ENCODE measurements around the gene HSD11B1.

The HSD11B1 gene

DNA sequence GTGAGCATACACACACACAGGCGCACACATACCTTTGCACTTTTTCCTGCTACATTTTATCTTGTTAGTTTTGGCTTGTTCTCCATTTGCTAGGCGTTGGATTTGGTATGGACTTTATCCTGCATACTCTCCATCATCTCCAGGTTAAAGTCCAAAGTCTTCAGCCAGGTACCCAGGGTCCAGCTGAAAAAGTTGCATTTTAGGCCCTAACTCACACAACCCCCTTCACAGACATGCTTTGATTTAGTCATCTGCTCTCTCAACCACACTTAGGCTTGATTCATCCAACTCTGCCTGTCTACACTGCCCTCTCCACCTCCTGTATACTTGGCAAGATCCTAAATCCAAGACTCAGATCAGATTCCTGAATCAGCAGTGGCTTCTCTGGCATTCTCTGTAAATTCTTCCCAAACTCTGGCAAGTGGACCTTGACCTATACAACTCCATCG is 41.7 kb upstream of the HSD11B1 start:
- no peak overlapping the region for H3K27ac ChIP-seq (ENCODE audit: insufficient read depth in 1 of 2, low read depth in 1 of 2, low read length in 2 of 2, poor library complexity in 1 of 2, severe bottlenecking in 2 of 2)
- no peak for DNase-seq
- CTCF ChIA-PET, result interaction anchor here (1.0 kb wide), 1 partner anchor 60 kb away, joined by 3 read pairs; no protein-coding TSS in a partner anchor

DNA sequence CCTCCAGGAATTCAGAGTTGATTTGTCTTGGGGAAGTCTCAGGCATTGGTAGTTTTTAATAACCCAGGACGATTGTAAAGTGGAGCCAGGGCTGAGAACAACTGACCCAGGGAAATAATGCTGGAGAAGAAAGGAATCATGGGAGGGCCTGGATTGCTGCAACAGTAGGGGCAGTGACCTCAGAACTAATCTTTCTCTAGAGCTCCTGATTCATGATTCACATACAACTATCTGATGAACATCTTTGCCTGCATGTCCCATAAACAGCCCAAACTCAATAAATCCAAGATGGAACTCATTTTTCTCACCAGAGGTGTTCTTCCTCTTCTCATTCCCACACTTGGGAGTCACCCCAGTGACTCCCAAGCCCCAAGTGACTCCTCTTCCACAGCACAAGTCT is 37.5 kb upstream of the HSD11B1 start:
- Histone ChIP-seq H3K36me3 (ENCODE audit: control insufficient read depth in 4 of 4, insufficient read depth in 4 of 4, low read length in 3 of 4) (no peaks in the 10 kb centered on the region), H3K9me3 (ENCODE audit: control extremely low read depth in 1 of 5, control insufficient read depth in 4 of 5, insufficient read depth in 2 of 5, low read depth in 1 of 5, low read length in 4 of 5) (peaks cover 0 to 5% (median 0%) of the 10 kb centered on the region in 5 experiments), H3K27ac (ENCODE audit: insufficient read depth in 1 of 2, low read depth in 1 of 2, low read length in 2 of 2, poor library complexity in 1 of 2, severe bottlenecking in 2 of 2) (no peak overlapping the region), H3K4me3 (ENCODE audit: control insufficient read depth in 1 of 7, extremely low read depth in 1 of 7, insufficient read depth in 4 of 7, low read depth in 2 of 7, low read length in 6 of 7) (no peak overlapping the region), H3K27me3 (replicated peaks in 2 of 5; ENCODE audit: control insufficient read depth in 4 of 5, insufficient read depth in 5 of 5, low read length in 4 of 5) (peaks cover 3 to 58% (median 30%) of the 10 kb centered on the region in 5 experiments), H3K4me1 (ENCODE audit: control extremely low read depth in 1 of 4, control insufficient read depth in 4 of 4, insufficient read depth in 4 of 4, low read length in 3 of 4) (peaks cover 0 to 4% (median 0%) of the 10 kb centered on the region in 4 experiments)
- ChIA-PET POLR2A (no interaction called here), CTCF (interaction anchor here (1.4 to 2.9 kb wide), 2 partner anchors 15 to 18 kb away, joined by 7 to 9 read pairs; partner anchors contain the start of gene LAMB3)
- WGBS (ENCODE audit: insufficient coverage), result 71% methylated on average over 1 of the region's 1 CpG
- DNase-seq, result no peak

More for the DNA sequence above, 41.7 kb upstream of the HSD11B1 start:
- WGBS (ENCODE audit: insufficient coverage), result 93% methylated on average over 3 of the region's 3 CpGs
- Histone ChIP-seq H3K4me3 (ENCODE audit: control insufficient read depth in 1 of 7, extremely low read depth in 1 of 7, insufficient read depth in 4 of 7, low read depth in 2 of 7, low read length in 6 of 7) (no peak overlapping the region), H3K36me3 (ENCODE audit: control insufficient read depth in 4 of 4, insufficient read depth in 4 of 4, low read length in 3 of 4) (no peaks in the 10 kb centered on the region), H3K4me1 (ENCODE audit: control extremely low read depth in 1 of 4, control insufficient read depth in 4 of 4, insufficient read depth in 4 of 4, low read length in 3 of 4) (peaks cover 0 to 11% (median 8%) of the 10 kb centered on the region in 4 experiments), H3K9me3 (ENCODE audit: control extremely low read depth in 1 of 5, control insufficient read depth in 4 of 5, insufficient read depth in 2 of 5, low read depth in 1 of 5, low read length in 4 of 5) (no peaks in the 10 kb centered on the region), H3K27me3 (replicated peaks in 2 of 5; ENCODE audit: control insufficient read depth in 4 of 5, insufficient read depth in 5 of 5, low read length in 4 of 5) (peaks cover 10 to 68% (median 36%) of the 10 kb centered on the region in 5 experiments)
- POLR2A ChIA-PET, result interaction anchor here (1.9 kb wide), 1 partner anchor 10 kb away, joined by 4 read pairs; no protein-coding TSS in a partner anchor

DNA sequence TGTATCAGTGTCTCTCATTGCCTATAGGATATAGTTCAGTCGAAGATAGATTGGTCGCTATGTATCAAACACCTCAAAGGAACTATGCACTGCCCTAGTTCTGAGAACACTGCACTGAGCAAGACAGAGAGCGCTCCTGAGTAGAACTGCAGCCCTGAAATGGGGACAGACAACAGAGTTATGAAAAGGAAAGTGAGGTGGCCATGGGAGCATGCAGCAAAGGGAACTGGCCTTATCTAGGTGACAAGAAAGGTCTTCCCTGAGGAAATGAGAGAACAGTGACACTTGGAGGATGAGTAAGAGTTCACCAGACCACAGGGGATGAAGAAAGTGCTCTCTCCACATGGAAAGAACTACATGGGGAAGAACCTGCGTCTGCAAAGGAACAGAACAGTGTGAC is 36.9 kb upstream of the HSD11B1 start:
- H3K4me3 ChIP-seq (ENCODE audit: control insufficient read depth in 1 of 7, extremely low read depth in 1 of 7, insufficient read depth in 4 of 7, low read depth in 2 of 7, low read length in 6 of 7), result no peak overlapping the region
- POLR2A ChIA-PET, result no interaction called here
- peaks cover 3 to 52% (median 26%) of the 10 kb centered on the region in 5 experiments for H3K27me3 ChIP-seq (replicated peaks in 2 of 5; ENCODE audit: control insufficient read depth in 4 of 5, insufficient read depth in 5 of 5, low read length in 4 of 5)
- CTCF ChIA-PET, result interaction anchor here (1.1 kb wide), 1 partner anchor 20 kb away, joined by 3 read pairs; no protein-coding TSS in a partner anchor
- H3K36me3 ChIP-seq (ENCODE audit: control insufficient read depth in 4 of 4, insufficient read depth in 4 of 4, low read length in 3 of 4), result no peaks in the 10 kb centered on the region
- H3K9me3 ChIP-seq (ENCODE audit: control extremely low read depth in 1 of 5, control insufficient read depth in 4 of 5, insufficient read depth in 2 of 5, low read depth in 1 of 5, low read length in 4 of 5), result peaks cover 0 to 5% (median 0%) of the 10 kb centered on the region in 5 experiments
- H3K4me1 ChIP-seq (ENCODE audit: control extremely low read depth in 1 of 4, control insufficient read depth in 4 of 4, insufficient read depth in 4 of 4, low read length in 3 of 4), result peaks cover 0 to 4% (median 0%) of the 10 kb centered on the region in 4 experiments
- DNase-seq, result no peak
- WGBS (ENCODE audit: insufficient coverage), result 94% methylated on average over 4 of the region's 4 CpGs
- no peak overlapping the region for H3K27ac ChIP-seq (ENCODE audit: insufficient read depth in 1 of 2, low read depth in 1 of 2, low read length in 2 of 2, poor library complexity in 1 of 2, severe bottlenecking in 2 of 2)

DNA sequence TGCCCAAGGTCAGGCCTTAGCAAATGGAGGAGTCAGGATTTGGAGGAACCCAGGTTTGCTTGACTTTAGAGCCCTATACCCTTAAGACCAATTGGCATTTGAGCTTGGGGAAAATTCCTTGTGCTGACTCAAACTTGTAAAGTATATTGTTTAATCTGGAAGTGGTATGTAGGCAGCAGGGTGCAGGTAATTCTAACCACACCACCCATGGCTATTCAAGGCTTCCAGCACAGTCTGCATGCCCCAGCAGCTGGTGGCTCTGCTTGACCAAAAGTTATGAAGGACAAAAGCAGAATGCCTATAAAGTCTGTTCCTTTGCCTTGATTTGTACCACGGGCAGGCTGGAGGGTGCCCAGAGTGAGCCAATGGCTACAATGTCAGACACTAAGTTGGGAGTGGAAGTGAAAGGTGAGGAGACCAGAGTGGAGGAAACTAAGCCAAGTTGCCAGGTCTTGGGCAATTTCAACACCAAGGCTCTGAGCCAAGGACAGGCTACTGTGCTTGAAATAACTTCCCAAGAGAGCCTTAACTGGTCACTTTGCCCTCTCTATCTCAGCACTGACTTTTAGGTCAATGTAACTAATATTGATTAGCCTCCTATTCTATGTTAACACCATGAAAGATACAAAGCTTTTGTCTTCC is 34.1 kb upstream of the HSD11B1 start:
- WGBS (ENCODE audit: insufficient coverage), result 94% methylated on average over 1 of the region's 1 CpG
- H3K4me1 ChIP-seq (ENCODE audit: control extremely low read depth in 1 of 4, control insufficient read depth in 4 of 4, insufficient read depth in 4 of 4, low read length in 3 of 4), result peaks cover 10 to 20% (median 13%) of the 10 kb centered on the region in 4 experiments
- no peaks in the 10 kb centered on the region for H3K36me3 ChIP-seq (ENCODE audit: control insufficient read depth in 4 of 4, insufficient read depth in 4 of 4, low read length in 3 of 4)
- ChIA-PET CTCF (interaction anchor here (0.9 to 1.7 kb wide), 2 partner anchors 17 to 18 kb away, joined by 3 read pairs; no protein-coding TSS in a partner anchor), POLR2A (no interaction called here)
- DNase-seq, result no peak
- H3K4me3 ChIP-seq (ENCODE audit: control insufficient read depth in 1 of 7, extremely low read depth in 1 of 7, insufficient read depth in 4 of 7, low read depth in 2 of 7, low read length in 6 of 7), result no peak overlapping the region
- peaks cover 0 to 5% (median 0%) of the 10 kb centered on the region in 5 experiments for H3K9me3 ChIP-seq (ENCODE audit: control extremely low read depth in 1 of 5, control insufficient read depth in 4 of 5, insufficient read depth in 2 of 5, low read depth in 1 of 5, low read length in 4 of 5)
- H3K27ac ChIP-seq (ENCODE audit: insufficient read depth in 1 of 2, low read depth in 1 of 2, low read length in 2 of 2, poor library complexity in 1 of 2, severe bottlenecking in 2 of 2), result no peak overlapping the region
- peaks cover 4 to 70% (median 30%) of the 10 kb centered on the region in 5 experiments for H3K27me3 ChIP-seq (replicated peaks in 2 of 5; ENCODE audit: control insufficient read depth in 4 of 5, insufficient read depth in 5 of 5, low read length in 4 of 5)

DNA sequence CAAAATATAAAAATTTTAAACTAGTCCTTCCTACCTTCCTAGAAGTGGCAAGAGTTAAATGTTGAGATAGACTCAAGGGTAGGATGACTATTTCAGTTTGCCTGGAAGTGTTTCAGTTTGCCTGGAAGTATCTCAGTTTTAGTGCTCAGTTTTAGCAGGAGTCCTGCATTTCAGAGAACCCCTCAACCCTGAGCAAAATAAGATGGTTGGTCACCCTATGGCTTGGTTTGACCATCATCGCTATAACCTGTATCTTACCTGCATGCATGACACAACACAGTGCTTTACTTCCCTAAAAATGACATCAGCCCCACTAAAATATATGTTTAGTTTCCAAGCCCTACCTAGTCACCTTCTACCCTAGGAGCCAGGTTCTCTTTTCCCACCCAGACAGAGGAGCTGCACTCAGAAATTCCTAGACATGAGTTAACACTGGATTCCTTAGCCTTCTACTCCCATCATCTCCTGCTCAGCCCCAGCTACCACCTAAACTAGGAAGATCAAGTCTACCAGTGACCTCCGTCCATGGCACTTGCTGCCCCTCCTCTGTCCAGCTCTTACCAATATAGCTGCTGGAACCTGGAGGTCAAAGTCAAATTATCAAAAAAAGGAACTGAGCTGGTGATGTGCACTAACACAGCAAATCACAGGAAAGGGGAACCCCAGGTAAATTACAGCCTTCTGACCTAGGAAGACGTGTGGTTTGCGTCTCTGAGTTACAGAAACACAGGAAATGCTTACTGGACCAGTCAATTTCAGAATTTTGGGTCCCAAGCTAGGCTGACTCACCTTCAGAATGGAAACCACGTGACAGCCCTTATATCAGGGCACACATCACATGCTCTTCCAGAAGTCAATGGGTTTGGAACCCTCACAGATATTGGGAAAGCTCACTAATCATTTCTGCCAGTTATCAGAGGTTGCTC is 31.7 kb upstream of the HSD11B1 start:
- peaks cover 4 to 80% (median 44%) of the 10 kb centered on the region in 5 experiments for H3K27me3 ChIP-seq (replicated peaks in 2 of 5; ENCODE audit: control insufficient read depth in 4 of 5, insufficient read depth in 5 of 5, low read length in 4 of 5)
- no peaks in the 10 kb centered on the region for H3K36me3 ChIP-seq (ENCODE audit: control insufficient read depth in 4 of 4, insufficient read depth in 4 of 4, low read length in 3 of 4)
- peaks cover 10 to 25% (median 18%) of the 10 kb centered on the region in 4 experiments for H3K4me1 ChIP-seq (ENCODE audit: control extremely low read depth in 1 of 4, control insufficient read depth in 4 of 4, insufficient read depth in 4 of 4, low read length in 3 of 4)
- no peak overlapping the region for H3K27ac ChIP-seq (ENCODE audit: insufficient read depth in 1 of 2, low read depth in 1 of 2, low read length in 2 of 2, poor library complexity in 1 of 2, severe bottlenecking in 2 of 2)
- peak; percentile 52 to 81 (median 78) for DNase-seq
- ChIA-PET POLR2A (interaction anchor here (1.1 to 1.3 kb wide), 2 partner anchors 11 to 24 kb away, joined by 3 to 4 read pairs; no protein-coding TSS in a partner anchor), CTCF (interaction anchor here (0.9 to 2.9 kb wide), 9 partner anchors 11 to 106 kb away, joined by 3 to 14 read pairs (median 4); partner anchors contain the start of gene LAMB3)
- 23% methylated on average over 5 of the region's 5 CpGs for WGBS (ENCODE audit: insufficient coverage)
- peaks cover 0 to 5% (median 0%) of the 10 kb centered on the region in 5 experiments for H3K9me3 ChIP-seq (ENCODE audit: control extremely low read depth in 1 of 5, control insufficient read depth in 4 of 5, insufficient read depth in 2 of 5, low read depth in 1 of 5, low read length in 4 of 5)
- no peak overlapping the region for H3K4me3 ChIP-seq (ENCODE audit: control insufficient read depth in 1 of 7, extremely low read depth in 1 of 7, insufficient read depth in 4 of 7, low read depth in 2 of 7, low read length in 6 of 7)

DNA sequence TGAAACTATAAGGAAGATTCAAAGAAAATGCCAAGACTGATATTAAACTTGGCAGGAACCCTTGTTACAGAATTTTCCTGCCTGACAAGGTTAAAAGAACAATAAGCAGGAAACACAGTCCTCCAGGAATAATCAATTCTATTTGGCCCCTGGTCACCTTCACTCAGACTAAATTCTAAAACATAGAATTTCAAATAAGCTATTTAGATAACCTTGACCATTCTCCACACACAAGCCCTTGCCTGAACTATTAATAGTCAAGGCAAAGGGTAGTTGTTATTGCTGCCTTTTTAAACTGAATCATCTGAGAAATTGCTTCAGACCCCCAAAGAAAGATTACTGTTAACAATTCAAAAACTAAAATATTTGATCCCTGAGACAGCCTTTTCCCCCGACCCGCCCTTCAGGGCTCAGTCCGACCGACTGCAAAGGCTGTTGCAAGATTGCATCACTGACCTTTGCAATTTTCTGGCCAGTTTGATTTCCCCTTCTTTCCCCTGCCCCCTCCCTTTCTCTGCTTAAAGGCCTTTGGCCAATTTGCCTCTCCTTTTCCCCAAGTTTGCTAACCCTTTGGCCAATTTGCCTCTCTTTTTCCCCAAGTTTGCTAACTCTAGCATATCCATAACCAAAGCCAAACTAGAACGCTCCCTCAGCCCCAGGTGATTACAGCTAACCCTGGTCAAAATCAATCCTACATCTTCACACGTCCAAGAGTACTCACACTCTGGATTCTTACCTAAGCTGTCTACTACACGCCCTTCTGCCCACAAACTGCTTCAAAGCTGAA is 30.8 kb upstream of the HSD11B1 start:
- Histone ChIP-seq H3K27me3 (replicated peaks in 2 of 5; ENCODE audit: control insufficient read depth in 4 of 5, insufficient read depth in 5 of 5, low read length in 4 of 5) (peaks cover 4 to 85% (median 47%) of the 10 kb centered on the region in 5 experiments), H3K9me3 (ENCODE audit: control extremely low read depth in 1 of 5, control insufficient read depth in 4 of 5, insufficient read depth in 2 of 5, low read depth in 1 of 5, low read length in 4 of 5) (peaks cover 0 to 5% (median 0%) of the 10 kb centered on the region in 5 experiments), H3K4me1 (ENCODE audit: control extremely low read depth in 1 of 4, control insufficient read depth in 4 of 4, insufficient read depth in 4 of 4, low read length in 3 of 4) (peaks cover 10 to 25% (median 18%) of the 10 kb centered on the region in 4 experiments), H3K36me3 (ENCODE audit: control insufficient read depth in 4 of 4, insufficient read depth in 4 of 4, low read length in 3 of 4) (no peaks in the 10 kb centered on the region), H3K4me3 (ENCODE audit: control insufficient read depth in 1 of 7, extremely low read depth in 1 of 7, insufficient read depth in 4 of 7, low read depth in 2 of 7, low read length in 6 of 7) (no peak overlapping the region), H3K27ac (ENCODE audit: insufficient read depth in 1 of 2, low read depth in 1 of 2, low read length in 2 of 2, poor library complexity in 1 of 2, severe bottlenecking in 2 of 2) (no peak overlapping the region)
- no peak for DNase-seq
- WGBS (ENCODE audit: insufficient coverage), result 81% methylated on average over 6 of the region's 7 CpGs
- ChIA-PET POLR2A (interaction anchor here (0.8 to 2.0 kb wide), 4 partner anchors 12 to 1949 kb away, joined by 3 to 5 read pairs (median 4); no protein-coding TSS in a partner anchor), CTCF (interaction anchor here (0.9 to 2.9 kb wide), 8 partner anchors 11 to 107 kb away, joined by 3 to 14 read pairs (median 6); partner anchors contain the start of gene LAMB3)

All from common myeloid progenitor, CD34-positive (primary cell).